CD14-positive monocyte (primary cell): ENCODE data around the gene ROBO2. TPM values are rescaled to one million over a fixed set of nuclear protein-coding genes. Genes with fewer than 3 reads are reported as not detected.

Experiments
- DNase-seq, 3 donors: peaks; one replicate each; pipeline ENCODE4 v3.0.0-alpha.2; 2011 to 2022
- H2AFZ ChIP-seq: 2 replicates; pipeline ENCODE4 v1.6.0; 2012; ENCODE audit warnings: mild to moderate bottlenecking, low read depth, low read length, inconsistent platforms; ENCODE audit not compliant: insufficient read depth, poor library complexity, severe bottlenecking
- H3K27ac ChIP-seq, 2 donors: 1 replicate in 1 of 2; 2 replicates in 1 of 2; pipeline ENCODE4 v1.5.1; 2012 to 2013; ENCODE audit warnings: low read length in 2 of 2, control low read depth in 1 of 2, inconsistent platforms in 1 of 2, low read depth in 1 of 2, mild to moderate bottlenecking in 1 of 2
- H3K27me3 ChIP-seq, 2 donors: one replicate each; pipeline versions ENCODE4 v1.6.0 to v1.6.1; 2011 to 2013; ENCODE audit warnings: low read length in 2 of 2; ENCODE audit not compliant: control insufficient read depth in 2 of 2, insufficient read depth in 2 of 2
- H3K36me3 ChIP-seq, 2 donors: replicated peaks in 1 of 2; 1 replicate in 1 of 2; 2 replicates in 1 of 2; pipeline versions ENCODE4 v1.5.1 to v1.6.1; 2012 to 2013; ENCODE audit warnings: low read length in 2 of 2, control low read depth in 1 of 2, inconsistent platforms in 1 of 2, mild to moderate bottlenecking in 1 of 2; ENCODE audit not compliant: insufficient read depth in 2 of 2, control insufficient read depth in 1 of 2
- H3K4me1 ChIP-seq, 2 donors: 1 replicate in 1 of 2; 2 replicates in 1 of 2; pipeline versions ENCODE4 v1.5.1 to v1.6.1; 2012 to 2013; ENCODE audit warnings: low read length in 2 of 2, control low read depth in 1 of 2, inconsistent platforms in 1 of 2, mild to moderate bottlenecking in 1 of 2, moderate library complexity in 1 of 2; ENCODE audit not compliant: insufficient read depth in 2 of 2, control insufficient read depth in 1 of 2
- H3K4me2 ChIP-seq: replicated peaks from 2 replicates; pipeline ENCODE3; 2012; ENCODE audit warnings: low read length, moderate library complexity, mild to moderate bottlenecking; ENCODE audit not compliant: poor library complexity, severe bottlenecking; ENCODE audit errors: extremely low read depth
- H3K4me3 ChIP-seq, 3 experiments: fragments of 200-600 bp in 1 of 3; sonication (generic) in 1 of 3; replicated peaks in 1 of 3; 1 replicate in 2 of 3; 2 replicates in 1 of 3; pipeline ENCODE4 v1.5.1; 2011 to 2013; ENCODE audit warnings: low read length in 3 of 3, mild to moderate bottlenecking in 3 of 3, control low read depth in 2 of 3, low read depth in 2 of 3, inconsistent platforms in 1 of 3, moderate library complexity in 1 of 3
- H3K79me2 ChIP-seq: 2 replicates; pipeline ENCODE4 v1.6.0; 2012; ENCODE audit warnings: mild to moderate bottlenecking, control low read depth, inconsistent platforms, low read length, moderate library complexity; ENCODE audit not compliant: insufficient read depth
- H3K9ac ChIP-seq: 2 replicates; pipeline ENCODE4 v1.6.0; 2017; ENCODE audit warnings: low read length, mild to moderate bottlenecking; ENCODE audit not compliant: insufficient read depth, poor library complexity, severe bottlenecking
- H3K9me3 ChIP-seq, 2 donors: replicated peaks in 1 of 2; 1 replicate in 1 of 2; 2 replicates in 1 of 2; pipeline versions ENCODE4 v1.5.1 to v1.6.1; 2012 to 2013; ENCODE audit warnings: low read length in 2 of 2, control low read depth in 1 of 2; ENCODE audit not compliant: control insufficient read depth in 1 of 2, insufficient read depth in 1 of 2
- H4K20me1 ChIP-seq: 2 replicates; pipeline ENCODE4 v1.6.0; 2012; ENCODE audit warnings: mild to moderate bottlenecking, low read length, control low read depth, moderate library complexity; ENCODE audit not compliant: insufficient read depth
- H3K27ac Mint-ChIP-seq, 7 donors: one replicate each; pipeline ENCODE4 v1.8.0; 2020; ENCODE audit warnings: mild to moderate bottlenecking in 7 of 7, mixed read lengths in 7 of 7, moderate library complexity in 6 of 7, inconsistent platforms in 2 of 7
- H3K27me3 Mint-ChIP-seq, 3 donors: one replicate each; pipeline ENCODE4 v1.8.0; 2021 to 2022; ENCODE audit warnings: low read depth in 3 of 3, mild to moderate bottlenecking in 3 of 3, mixed read lengths in 3 of 3, moderate library complexity in 3 of 3, inconsistent platforms in 1 of 3
- H3K36me3 Mint-ChIP-seq, 2 donors: one replicate each; pipeline ENCODE4 v1.8.0; 2020; ENCODE audit warnings: mixed read lengths in 2 of 2, inconsistent platforms in 1 of 2, mild to moderate bottlenecking in 1 of 2
- H3K4me1 Mint-ChIP-seq: one replicate; pipeline ENCODE4 v1.8.0; 2020; ENCODE audit warnings: mild to moderate bottlenecking, mixed read lengths
- H3K4me3 Mint-ChIP-seq, 2 donors: one replicate each; pipeline ENCODE4 v1.8.0; 2020; ENCODE audit warnings: mild to moderate bottlenecking in 2 of 2, mixed read lengths in 2 of 2, moderate library complexity in 1 of 2
- H3K9me3 Mint-ChIP-seq, 7 donors: one replicate each; pipeline ENCODE4 v1.8.0; 2020 to 2022; ENCODE audit warnings: mixed read lengths in 7 of 7, mild to moderate bottlenecking in 6 of 7, moderate library complexity in 6 of 7, inconsistent platforms in 2 of 7
- CTCF ChIP-seq: fragments of 200-600 bp; IDR thresholded peaks from one replicate; pipeline ENCODE4 v1.8.0; 2022; ENCODE audit warnings: antibody characterized with exemption, mild to moderate bottlenecking
- WGBS: methylation state at CpG from one replicate; pipeline ENCODE4 v1.1.5; 2013; ENCODE audit warnings: missing lambda C conversion rate; ENCODE audit not compliant: insufficient coverage; 5-methylcytosine and 5-hydroxymethylcytosine counted together
- intact Hi-C, 2 donors: fragments of 100-400 bp; cut with micrococcal nuclease; formaldehyde crosslinking; loops; one replicate each; pipeline versions ENCODE4 v1.15.0 to v1.15.1; 2023
- polyA plus RNA-seq, 3 donors: library from polyadenylated mRNA; depleted of rRNA in 1 of 3; unstranded in 2 of 3; stranded (reverse) in 1 of 3; fragments of 300-500 nt in 2 of 3; fragments of >200 nt in 1 of 3; fragmentation: Illumina TruSeq in 2 of 3; gene quantifications; 1 replicate in 2 of 3; 2 replicates in 1 of 3; pipeline ENCODE4 v1.2.3, GENCODE V29; 2012 to 2021

The ROBO2 gene
- polyA plus RNA-seq, 3 donors: not detected

GRCh38 chr3:77338195-77338594 lies 298.3 kb downstream of the ROBO2 start:
- intact Hi-C loops: no loop called here

GRCh38 chr3:77342027-77342426 lies 302.1 kb downstream of the ROBO2 start:
- H3K27me3 ChIP-seq: no peaks in the 10 kb centered on the region
- no peak for TF ChIP-seq CTCF
- DNase-seq: no peak
- H3K4me3 ChIP-seq: no peak overlapping the region
- no peaks in the 10 kb centered on the region for H3K4me1 Mint-ChIP-seq
- intact Hi-C loops: no loop called here
- H2AFZ ChIP-seq: no peak overlapping the region
- H3K4me3 Mint-ChIP-seq: no peak overlapping the region
- no peaks in the 10 kb centered on the region for H3K9me3 Mint-ChIP-seq
- H3K27me3 Mint-ChIP-seq: no peaks in the 10 kb centered on the region
- H3K4me2 ChIP-seq: no peak overlapping the region
- H3K79me2 ChIP-seq: no peaks in the 10 kb centered on the region
- no peak overlapping the region for H3K27ac Mint-ChIP-seq
- WGBS: no CpG with 5 or more reads among the region's 6 CpGs
- no peaks in the 10 kb centered on the region for H3K36me3 ChIP-seq
- H3K36me3 Mint-ChIP-seq: no peaks in the 10 kb centered on the region
- no peak overlapping the region for H3K9ac ChIP-seq
- H3K9me3 ChIP-seq: no peaks in the 10 kb centered on the region
- H3K27ac ChIP-seq: no peak overlapping the region
- no peaks in the 10 kb centered on the region for H3K4me1 ChIP-seq
- no peaks in the 10 kb centered on the region for H4K20me1 ChIP-seq

More at GRCh38 chr3:77338195-77338594, 298.3 kb downstream of the ROBO2 start:
- Histone ChIP-seq H4K20me1 (no peaks in the 10 kb centered on the region), H3K27me3 (no peaks in the 10 kb centered on the region), H3K27ac (no peak overlapping the region), H3K9me3 (no peaks in the 10 kb centered on the region), H3K4me2 (no peak overlapping the region), H3K4me3 (no peak overlapping the region), H3K36me3 (no peaks in the 10 kb centered on the region), H3K9ac (no peak overlapping the region), H3K4me1 (no peaks in the 10 kb centered on the region), H3K79me2 (no peaks in the 10 kb centered on the region), H2AFZ (no peak overlapping the region)
- WGBS: 92% methylated on average over 2 of the region's 5 CpGs
- H3K9me3 Mint-ChIP-seq: peaks cover 0 to 3% (median 0%) of the 10 kb centered on the region in 7 donors
- no peak overlapping the region for H3K4me3 Mint-ChIP-seq
- no peak overlapping the region for H3K27ac Mint-ChIP-seq
- DNase-seq: no peak
- no peak for TF ChIP-seq CTCF
- H3K36me3 Mint-ChIP-seq: no peaks in the 10 kb centered on the region
- peaks cover 5% of the 10 kb centered on the region for H3K4me1 Mint-ChIP-seq
- no peaks in the 10 kb centered on the region for H3K27me3 Mint-ChIP-seq
